Hepatocyte (in vitro differentiated cells): Measurements from ENCODE around the gene DDX10. TPM values are rescaled to one million over a fixed set of nuclear protein-coding genes. Genes with fewer than 3 reads are reported as not detected.

Experiments used
- DNase-seq: peaks from one replicate; pipeline ENCODE4 v3.0.0-alpha.2; 2016; ENCODE audit warnings: low spot score
- H2AFZ ChIP-seq: fragments of 200-600 bp; sonication (generic); 2 replicates; pipeline ENCODE4 v1.6.0; 2016; ENCODE audit warnings: antibody characterized with exemption, mild to moderate bottlenecking
- H3K27ac ChIP-seq: fragments of 200-600 bp; sonication (generic); 2 replicates; pipeline ENCODE4 v1.5.1; 2016; ENCODE audit warnings: mild to moderate bottlenecking
- H3K27me3 ChIP-seq: fragments of 200-600 bp; sonication (generic); 2 replicates; pipeline ENCODE4 v1.6.1; 2016
- H3K36me3 ChIP-seq: fragments of 200-600 bp; sonication (generic); replicated peaks from 2 replicates; pipeline ENCODE4 v1.5.1; 2016; ENCODE audit warnings: low read depth; ENCODE audit not compliant: insufficient read depth
- H3K4me1 ChIP-seq: fragments of 200-600 bp; sonication (generic); 2 replicates; pipeline ENCODE4 v1.5.1; 2016; ENCODE audit warnings: mild to moderate bottlenecking, moderate library complexity; ENCODE audit not compliant: insufficient read depth
- H3K4me2 ChIP-seq: fragments of 200-600 bp; sonication (generic); 2 replicates; pipeline ENCODE4 v1.6.0; 2016
- H3K4me3 ChIP-seq: fragments of 200-600 bp; sonication (generic); 2 replicates; pipeline ENCODE4 v1.5.1; 2016; ENCODE audit warnings: mild to moderate bottlenecking
- H3K79me2 ChIP-seq: fragments of 200-600 bp; sonication (generic); 2 replicates; pipeline ENCODE4 v1.6.0; 2017; ENCODE audit warnings: mild to moderate bottlenecking
- H3K9me2 ChIP-seq: fragments of 200-600 bp; sonication (generic); replicated peaks from 2 replicates; pipeline ENCODE4 v1.6.0; 2017; ENCODE audit warnings: mild to moderate bottlenecking; ENCODE audit not compliant: insufficient read depth
- H3K9me3 ChIP-seq: fragments of 200-600 bp; sonication (generic); 2 replicates; pipeline ENCODE4 v1.5.1; 2016; ENCODE audit warnings: low read depth, mild to moderate bottlenecking
- H4K20me1 ChIP-seq: fragments of 200-600 bp; sonication (generic); 2 replicates; pipeline ENCODE4 v1.6.0; 2016; ENCODE audit warnings: mild to moderate bottlenecking; ENCODE audit not compliant: insufficient read depth, poor library complexity, severe bottlenecking
- EZH2 ChIP-seq: fragments of 200-600 bp; sonication (generic); IDR thresholded peaks from 2 replicates; pipeline ENCODE4 v1.6.1; 2016; ENCODE audit warnings: antibody characterized with exemption, mild to moderate bottlenecking, borderline replicate concordance
- EZH2phosphoT487 ChIP-seq: fragments of 200-600 bp; sonication (generic); IDR thresholded peaks from one replicate; pipeline ENCODE4 v1.6.1; 2018; ENCODE audit warnings: antibody characterized with exemption, mild to moderate bottlenecking, low read depth, moderate library complexity; ENCODE audit not compliant: unreplicated experiment, severe bottlenecking
- WGBS: methylation state at CpG from one replicate; pipeline ENCODE4 v1.1.6; 2016; ENCODE audit warnings: low lambda C conversion rate; ENCODE audit errors: missing lambda C conversion rate; 5-methylcytosine and 5-hydroxymethylcytosine counted together
- polyA plus RNA-seq: library from polyadenylated mRNA; unstranded; fragments of >200 nt; fragmentation: Nextera tagmentation; extraction: Ambion mirVana; gene quantifications from 2 replicates; pipeline ENCODE4 v1.2.1, GENCODE V29; 2016
- total RNA-seq: library from RNA; depleted of rRNA; stranded (reverse); fragments of >200 nt; gene quantifications from 2 replicates; pipeline ENCODE4 v1.2.3, GENCODE V29; 2014
- TF ChIP-seq, protein P1 (sequence below): fragments of 200-600 bp; sonication (generic); IDR thresholded peaks from 2 replicates; pipeline ENCODE4 v1.5.1; 2016; ENCODE audit warnings: antibody characterized with exemption, mild to moderate bottlenecking; ENCODE audit not compliant: poor library complexity

DDX10 gene
- total and polyA plus RNA-seq, 2 experiments from 2014 or later: 9.6 to 13.9 TPM

DNA sequence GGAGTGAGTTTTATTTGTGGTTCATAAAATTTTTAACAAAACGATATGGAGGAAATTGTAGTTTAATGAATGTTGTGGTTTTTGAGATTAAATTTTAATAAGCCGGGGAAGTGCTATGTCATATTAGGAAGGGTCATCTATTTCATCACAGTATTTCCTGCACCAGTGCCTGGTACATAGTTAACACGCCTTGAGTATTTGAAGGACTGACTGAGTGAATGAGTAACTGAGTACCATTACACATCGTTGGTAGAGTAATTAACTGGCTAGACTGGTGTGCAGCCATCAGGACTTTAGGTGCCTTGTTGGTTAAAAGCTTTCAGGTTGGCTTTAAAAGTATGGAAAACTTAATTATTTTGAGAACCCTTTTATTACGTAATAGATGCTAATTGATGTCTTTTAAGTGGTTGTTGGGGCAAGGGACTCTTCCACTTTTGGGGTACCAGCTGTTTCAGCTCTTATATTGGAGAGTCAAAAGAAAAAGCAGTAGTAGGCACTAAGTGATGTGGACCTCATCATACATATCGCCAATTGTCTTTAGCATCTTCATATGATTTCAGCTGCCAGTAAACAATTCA lies 101.8 kb downstream of the DDX10 start:
- H3K4me1 ChIP-seq: no peaks in the 10 kb centered on the region
- H3K4me3 ChIP-seq: no peak overlapping the region
- no peaks in the 10 kb centered on the region for H3K9me2 ChIP-seq
- WGBS: 84% methylated on average over 6 of the region's 6 CpGs
- H2AFZ ChIP-seq: no peak overlapping the region
- no peak overlapping the region for H3K27ac ChIP-seq
- H3K36me3 ChIP-seq: no peaks in the 10 kb centered on the region
- H3K79me2 ChIP-seq: no peaks in the 10 kb centered on the region
- TF ChIP-seq, protein P1, sequence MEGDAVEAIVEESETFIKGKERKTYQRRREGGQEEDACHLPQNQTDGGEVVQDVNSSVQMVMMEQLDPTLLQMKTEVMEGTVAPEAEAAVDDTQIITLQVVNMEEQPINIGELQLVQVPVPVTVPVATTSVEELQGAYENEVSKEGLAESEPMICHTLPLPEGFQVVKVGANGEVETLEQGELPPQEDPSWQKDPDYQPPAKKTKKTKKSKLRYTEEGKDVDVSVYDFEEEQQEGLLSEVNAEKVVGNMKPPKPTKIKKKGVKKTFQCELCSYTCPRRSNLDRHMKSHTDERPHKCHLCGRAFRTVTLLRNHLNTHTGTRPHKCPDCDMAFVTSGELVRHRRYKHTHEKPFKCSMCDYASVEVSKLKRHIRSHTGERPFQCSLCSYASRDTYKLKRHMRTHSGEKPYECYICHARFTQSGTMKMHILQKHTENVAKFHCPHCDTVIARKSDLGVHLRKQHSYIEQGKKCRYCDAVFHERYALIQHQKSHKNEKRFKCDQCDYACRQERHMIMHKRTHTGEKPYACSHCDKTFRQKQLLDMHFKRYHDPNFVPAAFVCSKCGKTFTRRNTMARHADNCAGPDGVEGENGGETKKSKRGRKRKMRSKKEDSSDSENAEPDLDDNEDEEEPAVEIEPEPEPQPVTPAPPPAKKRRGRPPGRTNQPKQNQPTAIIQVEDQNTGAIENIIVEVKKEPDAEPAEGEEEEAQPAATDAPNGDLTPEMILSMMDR: no peak
- no peak for TF ChIP-seq EZH2phosphoT487
- no peak for TF ChIP-seq EZH2
- H3K9me3 ChIP-seq: no peaks in the 10 kb centered on the region
- H3K27me3 ChIP-seq: no peaks in the 10 kb centered on the region
- DNase-seq: no peak
- H4K20me1 ChIP-seq: no peaks in the 10 kb centered on the region
- H3K4me2 ChIP-seq: no peak overlapping the region

DNA sequence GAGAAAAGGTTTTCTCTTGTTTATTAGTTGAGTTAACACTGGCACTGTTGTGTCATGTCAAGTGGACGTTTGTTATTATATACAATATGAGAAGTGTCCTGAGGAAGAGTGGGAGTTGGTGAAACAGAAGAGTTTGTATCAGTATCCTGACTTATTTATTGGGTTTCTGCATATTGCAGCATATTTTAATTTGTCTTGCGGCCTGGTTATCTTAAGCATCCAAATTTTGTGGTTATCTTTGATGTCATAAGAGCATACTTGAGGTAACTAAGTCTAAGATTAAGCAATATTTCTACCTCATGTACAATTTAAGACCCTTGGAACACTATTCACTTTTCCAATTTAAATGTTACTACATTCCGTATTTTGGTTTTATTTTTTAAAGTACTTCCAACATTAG lies 103.5 kb downstream of the DDX10 start:
- H3K4me3 ChIP-seq: no peak overlapping the region
- H3K4me2 ChIP-seq: no peak overlapping the region
- H2AFZ ChIP-seq: no peak overlapping the region
- no peaks in the 10 kb centered on the region for H3K79me2 ChIP-seq
- no peaks in the 10 kb centered on the region for H3K36me3 ChIP-seq
- H3K9me2 ChIP-seq: no peaks in the 10 kb centered on the region
- 91% methylated on average over 3 of the region's 3 CpGs for WGBS
- no peaks in the 10 kb centered on the region for H3K9me3 ChIP-seq
- TF ChIP-seq EZH2: no peak
- TF ChIP-seq, protein P1: no peak
- no peak for TF ChIP-seq EZH2phosphoT487
- H3K27ac ChIP-seq: no peak overlapping the region
- DNase-seq: no peak
- H3K27me3 ChIP-seq: no peaks in the 10 kb centered on the region
- no peaks in the 10 kb centered on the region for H4K20me1 ChIP-seq
- no peaks in the 10 kb centered on the region for H3K4me1 ChIP-seq

DNA sequence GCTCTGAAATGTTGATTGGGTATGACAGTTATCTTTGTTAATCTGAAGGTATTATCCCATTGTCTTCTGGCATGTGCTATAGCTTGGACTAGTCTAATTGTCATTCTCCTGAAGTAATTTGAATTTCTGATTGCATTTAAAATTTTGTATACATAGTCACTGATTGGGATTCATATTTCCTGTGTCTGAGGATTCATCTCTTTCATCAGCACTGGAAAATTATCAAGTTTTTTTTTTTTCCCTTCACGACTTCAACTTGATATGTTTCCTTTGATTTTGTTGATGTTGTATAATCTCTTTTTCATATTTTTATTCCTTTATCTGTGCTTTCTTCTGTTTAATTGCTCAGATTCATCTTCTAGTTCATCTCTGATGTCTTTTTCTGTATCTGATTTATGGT lies 104.1 kb downstream of the DDX10 start:
- no peak for DNase-seq
- H2AFZ ChIP-seq: no peak overlapping the region
- 77% methylated on average over 1 of the region's 1 CpG for WGBS
- TF ChIP-seq EZH2phosphoT487: no peak
- no peak for TF ChIP-seq EZH2
- TF ChIP-seq, protein P1: no peak
- H4K20me1 ChIP-seq: no peaks in the 10 kb centered on the region
- H3K36me3 ChIP-seq: no peaks in the 10 kb centered on the region
- no peak overlapping the region for H3K4me3 ChIP-seq
- H3K4me2 ChIP-seq: no peak overlapping the region
- H3K27me3 ChIP-seq: no peaks in the 10 kb centered on the region
- H3K4me1 ChIP-seq: no peaks in the 10 kb centered on the region
- H3K27ac ChIP-seq: no peak overlapping the region
- no peaks in the 10 kb centered on the region for H3K79me2 ChIP-seq
- no peaks in the 10 kb centered on the region for H3K9me2 ChIP-seq
- no peaks in the 10 kb centered on the region for H3K9me3 ChIP-seq
